Suprapubic skin (tissue), 4 donors: ENCODE measurements around the gene BLVRB.
A peak's percentile ranks its signal among the peaks of the same experiment; 100 is the strongest.

Experiments
- CTCF ChIP-seq, 2 donors: fragments of 200-600 bp in 1 of 2; fragments of 450-650 bp in 1 of 2; sonication (generic) in 1 of 2; IDR thresholded peaks; one replicate each; pipeline ENCODE4 v1.5.1; 2016 to 2019; ENCODE audit warnings: antibody characterized with exemption in 2 of 2, mild to moderate bottlenecking in 1 of 2, moderate library complexity in 1 of 2
- POLR2A ChIP-seq, 2 donors: fragments of 450-650 bp; IDR thresholded peaks; one replicate each; pipeline ENCODE4 v1.6.1; 2017; ENCODE audit warnings: antibody characterized with exemption in 2 of 2, mild to moderate bottlenecking in 2 of 2, moderate library complexity in 2 of 2
- POLR2AphosphoS5 ChIP-seq, 3 donors: sonication (generic); formaldehyde crosslinking; IDR thresholded peaks; one replicate each; pipeline ENCODE4 v1.6.1; 2017; ENCODE audit warnings: antibody characterized with exemption in 3 of 3

DNA sequence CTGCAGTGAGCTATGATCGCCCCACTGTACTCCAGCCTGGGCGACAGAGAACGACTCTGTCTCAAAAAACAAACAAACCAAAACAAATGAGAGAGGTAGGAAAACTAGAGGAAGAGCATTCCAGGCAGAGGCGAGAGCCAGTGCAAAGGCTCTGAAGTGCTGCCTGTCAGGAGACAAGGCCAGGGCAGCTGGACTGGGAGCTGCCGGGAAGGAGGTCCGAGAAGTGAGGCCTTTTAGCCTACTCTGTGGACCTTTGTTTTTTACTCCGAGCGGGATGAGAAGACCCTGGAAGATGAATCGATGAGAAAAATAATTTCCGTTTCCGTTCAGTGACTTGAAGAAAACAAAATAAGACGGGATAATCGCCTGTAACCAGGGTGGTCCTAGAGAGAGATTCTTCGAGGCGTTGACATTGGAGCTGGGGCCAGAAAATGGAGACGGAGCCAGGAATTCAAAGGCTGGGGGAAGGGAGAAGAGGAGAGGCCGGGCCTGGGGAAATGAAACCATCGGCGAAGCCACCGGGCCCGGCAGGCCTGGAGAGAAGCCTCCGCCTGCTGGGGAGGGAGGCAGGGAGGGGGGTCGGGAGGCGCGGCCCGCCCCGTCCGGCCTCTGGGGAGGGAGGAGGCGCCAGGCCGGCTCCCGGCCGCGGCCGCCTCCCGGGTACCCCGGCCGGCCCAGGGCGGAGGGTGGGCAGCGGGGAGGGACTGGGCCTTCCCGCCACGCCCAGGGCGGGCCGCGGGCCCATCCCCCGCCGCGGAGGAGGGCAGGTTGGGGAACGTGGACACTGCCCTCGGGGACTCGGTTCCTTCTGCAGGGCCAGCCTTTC, 31.9 kb downstream of the BLVRB start:
- TF ChIP-seq CTCF (IDR thresholded peaks at IDR 0.05) = no peak
- TF ChIP-seq POLR2A (IDR thresholded peaks at IDR 0.05) = peak in 1 of 2 donors; percentile 15
- TF ChIP-seq POLR2AphosphoS5 (IDR thresholded peaks at IDR 0.05) = peak in 1 of 3 donors; percentile 30
